ENCODE data around the gene RSBN1L.
"Not testable (repeated sequence)": the region's sequence is repeated elsewhere in the genome, so short reads cannot be mapped to it uniquely, and the experiment has no call there.

RSBN1L gene

DNA sequence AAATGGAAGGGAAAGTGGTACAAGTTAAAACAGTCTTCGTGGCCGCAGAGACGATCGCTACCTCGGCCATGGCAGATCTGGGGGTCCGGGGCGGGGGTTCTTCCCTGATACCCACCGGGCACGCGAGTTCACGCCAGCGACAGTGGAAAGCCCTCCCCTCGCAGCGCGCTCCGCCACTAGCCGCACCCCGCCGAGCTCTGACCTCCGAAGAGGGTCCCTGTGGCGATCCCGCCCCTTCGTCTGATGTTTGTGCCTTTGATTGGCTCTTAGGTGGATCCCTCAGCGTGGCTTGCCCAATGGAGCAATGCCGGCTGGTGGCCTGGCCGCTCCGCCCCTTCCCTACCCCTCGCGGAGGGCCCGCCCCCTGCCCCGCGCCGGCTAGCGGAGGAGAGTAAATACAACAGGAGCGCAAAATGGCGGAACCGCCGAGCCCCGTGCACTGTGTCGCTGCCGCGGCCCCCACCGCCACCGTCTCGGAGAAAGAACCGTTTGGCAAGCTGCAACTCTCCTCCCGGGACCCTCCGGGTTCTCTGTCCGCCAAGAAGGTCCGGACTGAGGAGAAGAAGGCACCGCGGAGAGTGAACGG is at the start of gene RSBN1L:
TSS of gene RSBN1L (plus strand) at position 403 of the 586 bp plus-strand sequence. CDS start at position 414, 11 bp downstream.
- TF ChIP-seq POLR2A (IDR thresholded peaks at IDR 0.05; ENCODE audit: low read depth, low read length), result peak; percentile 80
- FAIRE-seq, result peak; percentile 15
- peak; percentile 74 for DNase-seq (ENCODE audit: insufficient read length, low spot score)

DNA sequence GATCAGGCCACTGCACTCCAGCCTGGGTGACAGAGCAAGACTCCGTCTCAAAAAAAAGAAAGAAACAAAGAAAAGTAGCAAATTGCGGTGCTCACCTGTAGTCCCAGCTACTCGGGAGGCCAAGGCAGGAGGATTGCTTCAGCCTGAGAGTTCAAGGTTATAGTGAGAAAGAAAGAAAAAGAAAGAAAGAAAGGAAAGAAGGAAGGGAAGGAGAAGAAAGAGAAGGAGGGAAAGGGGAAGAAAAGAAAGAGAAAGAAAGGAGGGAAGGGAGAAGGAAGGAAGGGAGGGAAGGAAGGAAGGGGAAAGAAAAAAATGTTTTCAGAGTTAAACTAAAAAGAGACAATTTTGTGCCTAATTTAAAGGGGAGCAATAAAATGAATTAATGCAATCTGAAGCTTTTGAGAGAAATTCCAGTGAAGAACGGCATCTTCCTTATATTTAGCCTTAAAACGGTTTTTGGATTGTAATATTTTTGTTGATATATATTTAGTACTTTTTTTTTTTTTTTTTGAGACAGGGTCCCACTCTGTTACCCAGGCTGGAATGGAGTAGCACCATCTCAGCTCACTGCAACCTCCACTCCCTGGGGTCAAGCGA is 47.4 kb upstream of the RSBN1L start:
- DNase-seq (ENCODE audit: insufficient read length, low spot score) (no peak), FAIRE-seq (no peak)
- TF ChIP-seq POLR2A (IDR thresholded peaks at IDR 0.05; ENCODE audit: low read depth, low read length), result no peak

DNA sequence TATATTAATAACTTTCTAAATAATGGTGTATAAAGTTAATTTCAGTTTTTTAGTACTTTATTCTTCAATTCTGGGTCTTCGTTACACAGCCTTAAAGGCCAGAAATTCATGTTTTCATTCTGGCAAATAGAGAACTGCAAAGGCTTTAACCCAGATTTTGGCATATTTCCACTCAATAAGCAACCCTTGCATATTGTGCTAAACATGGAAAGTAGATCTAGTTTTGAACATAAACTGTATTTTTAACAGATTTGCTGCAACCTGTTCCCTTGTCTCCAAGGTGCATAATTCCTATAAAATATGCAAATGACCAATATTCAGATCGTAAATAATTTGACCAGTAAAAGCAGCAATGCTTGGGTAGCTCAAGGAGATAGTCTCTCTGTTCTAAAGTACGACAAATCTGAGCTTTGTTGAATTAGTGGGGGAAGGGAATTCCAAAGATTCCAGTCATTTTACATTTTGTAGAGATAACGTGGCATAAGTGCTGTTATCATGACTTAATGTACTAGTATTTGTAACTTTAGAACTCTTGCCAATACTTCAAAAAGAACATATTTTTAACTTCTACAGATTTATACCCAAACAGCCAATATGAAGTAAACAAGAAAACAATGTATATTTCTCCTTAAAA is 46.4 kb upstream of the RSBN1L start:
- FAIRE-seq (no peak), DNase-seq (ENCODE audit: insufficient read length, low spot score) (no peak)
- no peak for TF ChIP-seq POLR2A (IDR thresholded peaks at IDR 0.05; ENCODE audit: low read depth, low read length)

DNA sequence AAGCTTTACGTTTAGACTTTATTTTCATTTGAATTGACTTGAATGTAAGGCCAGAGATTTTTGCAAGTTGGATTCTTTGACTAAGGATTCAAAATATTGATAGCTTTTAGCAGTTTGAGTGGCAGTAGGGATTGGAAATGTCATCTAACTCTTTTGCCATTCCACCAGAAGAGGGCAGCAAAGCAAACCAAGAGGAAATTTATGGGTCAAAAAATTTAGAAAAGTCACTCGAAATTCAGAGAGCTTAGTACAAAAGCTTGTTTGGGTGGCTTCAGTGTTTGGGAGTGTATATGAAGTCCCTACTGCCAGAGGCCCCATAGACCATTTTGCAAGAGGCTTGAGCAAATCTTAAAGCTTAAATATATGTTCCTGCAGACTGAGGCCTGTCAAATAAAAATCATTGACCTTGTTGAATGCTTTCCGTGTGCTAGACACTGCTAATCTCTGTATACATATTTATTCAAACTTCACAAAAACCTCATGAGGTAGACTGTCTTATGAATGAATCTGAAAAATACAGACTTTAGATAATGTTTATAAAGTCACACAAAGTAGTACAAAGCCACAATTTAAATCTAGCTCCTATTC is 44.6 kb upstream of the RSBN1L start:
- DNase-seq (ENCODE audit: insufficient read length, low spot score), result no peak
- TF ChIP-seq POLR2A (IDR thresholded peaks at IDR 0.05; ENCODE audit: low read depth, low read length), result no peak
- FAIRE-seq, result no peak

DNA sequence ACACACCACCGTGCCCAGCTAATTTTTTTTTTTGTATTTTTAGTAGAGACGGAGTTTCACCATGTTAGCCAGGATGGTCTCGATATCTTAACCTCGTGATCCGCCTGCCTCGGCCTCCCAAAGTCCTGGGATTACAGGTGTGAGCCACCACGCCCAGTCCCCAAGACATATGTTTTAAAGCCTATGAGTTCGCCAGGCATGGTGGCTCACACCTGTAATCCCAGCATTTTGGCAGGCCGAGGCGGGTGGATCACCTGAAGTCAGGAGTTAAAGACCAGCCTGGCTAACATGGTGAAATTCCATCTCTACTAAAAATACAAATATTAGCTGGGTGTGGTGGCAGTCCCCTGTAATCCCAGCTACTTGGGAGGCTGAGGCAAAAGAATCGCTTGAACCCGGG is 43.4 kb upstream of the RSBN1L start:
- not testable (repeated sequence) for DNase-seq (ENCODE audit: insufficient read length, low spot score); FAIRE-seq

DNA sequence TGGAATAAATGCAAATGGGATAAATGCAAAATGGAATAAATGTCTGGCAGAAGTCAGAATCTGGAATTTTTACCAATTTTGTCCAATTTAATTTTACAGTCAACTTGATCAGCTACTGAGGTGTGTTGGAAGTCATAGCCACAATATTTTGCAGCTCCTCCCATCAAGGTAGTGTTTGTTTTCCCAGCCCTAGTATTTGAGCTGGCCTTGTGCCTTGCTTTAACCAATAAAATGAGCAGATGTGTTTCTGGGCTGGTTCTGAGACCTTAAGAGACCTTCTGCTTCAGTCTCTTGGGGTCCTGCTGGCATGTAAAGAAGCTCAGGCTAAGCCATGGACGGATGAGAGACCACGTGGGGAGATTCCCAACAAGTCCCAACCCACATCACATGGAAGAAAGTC is 42.7 kb upstream of the RSBN1L start:
- DNase-seq (ENCODE audit: insufficient read length, low spot score) (no peak), FAIRE-seq (no peak)
- no peak for TF ChIP-seq POLR2A (IDR thresholded peaks at IDR 0.05; ENCODE audit: low read depth, low read length)

DNA sequence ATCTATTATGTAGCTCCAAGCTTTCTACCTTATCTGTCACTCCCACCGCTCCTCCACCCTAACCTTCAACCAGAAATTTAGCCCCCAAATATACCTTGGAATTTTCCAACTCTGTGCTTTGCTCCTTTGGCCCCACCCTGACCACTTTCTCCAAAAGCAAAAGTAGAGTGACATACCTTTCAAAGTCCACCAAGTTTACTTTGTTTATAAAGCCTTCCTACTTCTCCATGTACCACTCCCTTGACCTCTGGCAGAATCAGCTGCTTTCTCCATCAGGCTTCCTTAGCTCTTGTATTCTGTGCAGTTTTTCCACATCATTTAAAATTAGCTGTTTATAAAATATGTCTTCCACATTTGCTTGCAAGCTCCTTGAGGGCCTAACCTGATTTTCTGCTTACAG is 40.9 kb upstream of the RSBN1L start:
- FAIRE-seq, result no peak
- DNase-seq (ENCODE audit: insufficient read length, low spot score), result no peak
- TF ChIP-seq POLR2A (IDR thresholded peaks at IDR 0.05; ENCODE audit: low read depth, low read length), result no peak

DNA sequence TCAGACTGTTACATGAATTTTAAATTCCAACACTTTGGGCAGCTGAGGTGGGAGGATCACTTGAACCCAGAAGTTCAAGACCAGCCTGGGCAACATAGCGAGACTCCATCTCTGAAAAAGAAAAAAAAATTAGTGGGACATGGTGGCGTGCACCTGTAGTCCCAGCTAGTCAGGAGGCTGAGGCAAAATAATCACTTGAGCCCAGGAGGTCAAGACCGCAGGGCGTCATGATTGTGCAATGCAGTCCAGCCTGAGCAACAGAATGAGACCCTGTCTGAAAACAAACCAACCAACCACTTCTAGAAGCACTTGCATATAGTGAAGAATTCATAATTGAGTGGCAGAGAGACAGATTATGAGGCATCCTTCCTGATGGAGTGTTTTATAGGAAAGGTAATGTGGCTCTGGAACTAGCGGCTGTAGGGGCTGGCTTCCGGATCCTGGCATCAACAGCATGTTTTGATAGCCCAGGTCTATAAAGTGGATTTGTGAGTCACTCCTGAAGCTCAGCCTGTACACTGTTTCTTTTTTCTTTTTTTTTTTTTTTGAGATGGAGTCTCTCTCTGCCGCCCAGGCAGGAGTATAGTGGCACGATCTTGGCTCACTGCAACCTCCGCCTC is 40.3 kb upstream of the RSBN1L start:
- TF ChIP-seq POLR2A (IDR thresholded peaks at IDR 0.05; ENCODE audit: low read depth, low read length), result no peak
- DNase-seq (ENCODE audit: insufficient read length, low spot score) (no peak), FAIRE-seq (no peak)

DNA sequence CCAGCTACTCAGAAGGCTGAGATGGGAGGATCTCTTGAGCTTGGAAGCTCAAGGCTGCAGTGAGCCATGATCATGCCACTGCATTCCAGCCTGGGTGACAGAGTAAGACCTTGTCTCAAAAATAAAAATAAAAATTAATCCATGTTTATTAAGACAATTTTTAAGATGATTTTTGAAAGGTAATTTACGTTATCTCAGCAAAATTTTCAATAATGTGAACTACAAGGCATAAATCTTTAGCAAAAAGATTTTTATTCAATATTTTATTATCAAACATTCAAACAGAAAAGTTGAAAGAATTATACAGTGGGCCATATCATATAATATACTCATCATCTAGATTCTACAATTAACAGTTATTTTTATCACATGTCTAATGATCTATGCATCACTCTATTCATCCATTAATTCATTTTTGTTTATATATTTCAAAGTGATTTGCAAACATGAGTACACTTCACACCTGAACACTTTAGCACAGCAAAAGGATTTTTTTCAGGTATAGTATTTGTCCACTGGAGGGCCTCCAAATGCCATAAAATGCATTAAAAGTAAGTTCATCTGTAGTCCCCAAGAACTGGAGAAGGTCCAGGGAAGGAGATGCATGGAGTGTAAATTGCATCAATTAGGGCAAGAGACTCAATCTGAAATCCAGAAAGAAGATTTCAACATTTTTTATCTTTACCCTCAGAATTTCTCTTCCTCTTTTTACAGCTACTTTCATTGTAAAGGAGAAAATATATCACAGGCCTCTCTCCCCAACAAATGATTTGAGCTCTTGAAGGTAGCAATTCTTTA is 38.6 kb upstream of the RSBN1L start:
- no peak for FAIRE-seq
- TF ChIP-seq POLR2A (IDR thresholded peaks at IDR 0.05; ENCODE audit: low read depth, low read length), result no peak
- DNase-seq (ENCODE audit: insufficient read length, low spot score), result no peak

DNA sequence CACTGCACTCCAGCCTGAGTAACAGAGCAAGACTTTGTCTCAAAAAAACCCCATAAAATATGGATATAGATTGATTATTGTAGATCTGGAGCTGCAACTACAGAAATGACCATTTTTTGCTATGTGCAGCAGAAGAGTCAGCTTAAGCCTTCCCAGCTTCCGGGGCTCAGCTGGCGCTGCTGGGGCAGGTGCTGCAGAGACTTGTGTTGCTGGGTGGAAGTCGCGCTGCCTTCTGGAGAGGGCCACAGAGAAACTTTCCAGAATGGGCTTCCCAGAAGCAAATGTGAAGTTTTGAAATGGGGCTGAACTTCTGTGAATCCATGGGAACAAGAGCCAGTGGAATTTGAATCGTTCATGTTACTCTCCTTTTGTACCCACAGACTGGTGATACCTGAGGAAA is 37.3 kb upstream of the RSBN1L start:
- FAIRE-seq (no peak), DNase-seq (ENCODE audit: insufficient read length, low spot score) (no peak)
- no peak for TF ChIP-seq POLR2A (IDR thresholded peaks at IDR 0.05; ENCODE audit: low read depth, low read length)

DNA sequence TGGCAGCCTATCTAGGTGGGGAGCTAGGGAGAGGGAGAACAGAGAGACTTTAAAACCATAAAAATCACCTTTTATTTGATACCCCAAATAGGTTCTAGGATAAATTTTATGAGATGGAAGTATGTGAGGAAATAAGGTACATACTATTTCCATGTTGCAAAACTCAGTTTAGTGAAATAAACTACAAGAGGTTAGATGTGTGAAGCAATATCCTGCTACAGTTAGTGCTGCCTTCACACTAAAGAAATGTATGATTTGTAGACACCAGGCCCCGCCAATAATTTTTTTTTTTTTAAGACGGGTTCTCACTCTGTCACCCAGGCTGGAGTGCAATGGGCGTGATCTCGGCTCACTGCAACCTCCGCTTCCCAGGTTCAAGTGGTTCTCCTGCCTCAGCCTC is 34.4 kb upstream of the RSBN1L start:
- TF ChIP-seq POLR2A (IDR thresholded peaks at IDR 0.05; ENCODE audit: low read depth, low read length), result no peak
- FAIRE-seq (no peak), DNase-seq (ENCODE audit: insufficient read length, low spot score) (no peak)

DNA sequence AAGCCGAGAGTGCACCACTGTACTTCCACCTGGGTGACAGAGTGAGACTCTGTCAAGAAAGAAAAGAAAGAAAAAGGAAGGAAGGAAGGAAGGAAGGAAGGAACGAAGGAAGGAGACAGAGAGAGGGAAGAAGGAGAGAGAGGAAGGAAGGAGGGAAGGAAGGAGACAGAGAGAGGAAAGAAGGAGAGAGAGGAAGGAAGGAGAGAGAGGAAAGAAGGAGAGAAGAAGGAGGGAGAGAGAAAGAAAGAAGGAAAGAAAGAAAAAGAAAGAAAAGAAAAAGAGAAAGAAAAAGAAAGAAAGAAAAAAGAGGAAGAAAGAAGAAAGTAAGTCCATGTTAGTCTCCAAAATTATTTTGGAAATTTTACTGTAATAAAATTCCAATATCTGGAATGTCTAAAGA is 33.4 kb upstream of the RSBN1L start:
- TF ChIP-seq POLR2A (IDR thresholded peaks at IDR 0.05; ENCODE audit: low read depth, low read length), result no peak
- DNase-seq (ENCODE audit: insufficient read length, low spot score), result no peak
- no peak for FAIRE-seq

DNA sequence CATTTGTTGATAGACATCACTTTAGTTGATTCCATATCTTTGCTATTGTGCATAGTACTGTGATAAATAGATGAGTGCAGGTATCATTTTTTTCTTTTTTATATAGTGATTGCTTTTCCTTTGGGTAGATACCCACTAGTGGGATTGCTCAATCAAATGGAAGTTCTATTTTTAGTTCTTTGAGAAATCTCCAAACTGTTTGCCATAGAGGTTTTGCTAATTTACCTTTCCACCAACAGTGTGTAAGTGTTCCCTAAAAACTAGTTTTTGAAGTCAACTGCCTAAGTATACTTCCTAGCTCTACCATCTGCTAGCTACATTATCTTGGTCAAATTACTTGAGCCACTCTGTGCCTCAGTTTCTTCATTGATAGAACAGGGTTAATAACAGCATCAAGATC is 31.5 kb upstream of the RSBN1L start:
- no peak for FAIRE-seq

DNA sequence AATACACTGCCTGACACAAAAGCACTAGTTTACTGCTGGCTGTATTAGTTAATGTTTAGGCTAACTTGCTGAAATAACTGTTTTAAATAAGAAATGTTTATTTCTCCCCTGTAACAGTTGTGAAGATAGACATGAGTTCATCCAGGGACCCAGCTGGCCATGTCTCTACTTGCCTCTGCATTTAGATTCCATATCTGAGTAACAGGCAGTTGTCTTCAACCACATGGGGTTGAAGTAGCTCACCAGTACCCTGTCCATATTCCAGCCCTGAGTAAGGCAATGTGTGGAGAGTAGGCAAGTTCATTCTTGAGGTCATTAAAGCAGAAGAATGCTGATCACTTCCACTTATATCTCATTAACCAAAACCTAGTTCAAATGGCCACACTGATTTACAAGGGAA is 31.1 kb upstream of the RSBN1L start:
- DNase-seq (ENCODE audit: insufficient read length, low spot score) (no peak), FAIRE-seq (no peak)
- no peak for TF ChIP-seq POLR2A (IDR thresholded peaks at IDR 0.05; ENCODE audit: low read depth, low read length)

More for the DNA sequence above, 31.5 kb upstream of the RSBN1L start:
- DNase-seq (ENCODE audit: insufficient read length, low spot score), result no peak
- no peak for TF ChIP-seq POLR2A (IDR thresholded peaks at IDR 0.05; ENCODE audit: low read depth, low read length)
